ENCODE results near the gene RAET1E. TPM values are rescaled to one million over a fixed set of nuclear protein-coding genes. Genes with fewer than 3 reads are reported as not detected.

The RAET1E gene
- total and polyA plus RNA-seq, 2 donors (not counting 1 experiment from before 2014, with no cell fraction given): not detected

- TF ChIP-seq EZH2 (IDR thresholded peaks at IDR 0.05; ENCODE audit: borderline replicate concordance, insufficient read depth, low read depth, low read length, poor library complexity, severe bottlenecking): no peak
- TF ChIP-seq, protein P1, sequence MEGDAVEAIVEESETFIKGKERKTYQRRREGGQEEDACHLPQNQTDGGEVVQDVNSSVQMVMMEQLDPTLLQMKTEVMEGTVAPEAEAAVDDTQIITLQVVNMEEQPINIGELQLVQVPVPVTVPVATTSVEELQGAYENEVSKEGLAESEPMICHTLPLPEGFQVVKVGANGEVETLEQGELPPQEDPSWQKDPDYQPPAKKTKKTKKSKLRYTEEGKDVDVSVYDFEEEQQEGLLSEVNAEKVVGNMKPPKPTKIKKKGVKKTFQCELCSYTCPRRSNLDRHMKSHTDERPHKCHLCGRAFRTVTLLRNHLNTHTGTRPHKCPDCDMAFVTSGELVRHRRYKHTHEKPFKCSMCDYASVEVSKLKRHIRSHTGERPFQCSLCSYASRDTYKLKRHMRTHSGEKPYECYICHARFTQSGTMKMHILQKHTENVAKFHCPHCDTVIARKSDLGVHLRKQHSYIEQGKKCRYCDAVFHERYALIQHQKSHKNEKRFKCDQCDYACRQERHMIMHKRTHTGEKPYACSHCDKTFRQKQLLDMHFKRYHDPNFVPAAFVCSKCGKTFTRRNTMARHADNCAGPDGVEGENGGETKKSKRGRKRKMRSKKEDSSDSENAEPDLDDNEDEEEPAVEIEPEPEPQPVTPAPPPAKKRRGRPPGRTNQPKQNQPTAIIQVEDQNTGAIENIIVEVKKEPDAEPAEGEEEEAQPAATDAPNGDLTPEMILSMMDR (IDR thresholded peaks at IDR 0.05): no peak
- ChIA-PET CTCF (interaction anchor here (1.4 to 2.4 kb wide), 2 partner anchors 88 to 90 kb away, joined by 6 to 10 read pairs; no protein-coding TSS in a partner anchor), POLR2A (no interaction called here)
- ATAC-seq (ENCODE audit: low read depth) (no peak), DNase-seq (no peak)
- Histone ChIP-seq H3K27ac (ENCODE audit: low read length in 2 of 2) (no peak overlapping the region), H4K20me1 (ENCODE audit: control insufficient read depth, insufficient read depth, low read length, poor library complexity, severe bottlenecking) (no peaks in the 10 kb centered on the region), H3K9ac (ENCODE audit: low read length) (peak overlapping the region; percentile 66), H3K4me2 (replicated peaks; ENCODE audit: low read depth, low read length, poor library complexity, severe bottlenecking) (peak overlapping the region; percentile 95), H3K79me2 (ENCODE audit: control insufficient read depth, insufficient read depth, low read length) (no peaks in the 10 kb centered on the region), H2AFZ (ENCODE audit: insufficient read depth, low read depth, low read length, poor library complexity, severe bottlenecking) (peak overlapping the region; percentile 41), H3K27me3 (replicated peaks in 1 of 4; ENCODE audit: control extremely low read depth in 1 of 4, control insufficient read depth in 3 of 4, insufficient read depth in 4 of 4, low read length in 3 of 4) (peaks cover 0 to 72% (median 44%) of the 10 kb centered on the region in 4 experiments), H3K9me3 (ENCODE audit: control extremely low read depth in 1 of 3, control insufficient read depth in 2 of 3, insufficient read depth in 1 of 3, low read length in 2 of 3) (peaks cover 0 to 32% (median 0%) of the 10 kb centered on the region in 3 donors), H3K4me1 (ENCODE audit: control insufficient read depth in 2 of 2, insufficient read depth in 2 of 2, low read length in 2 of 2) (peaks cover 29 to 32% of the 10 kb centered on the region in 2 donors), H3K36me3 (replicated peaks in 1 of 2; ENCODE audit: control extremely low read depth in 1 of 2, control insufficient read depth in 1 of 2, extremely low read depth in 1 of 2, insufficient read depth in 2 of 2, low read length in 1 of 2) (no peaks in the 10 kb centered on the region), H3K4me3 (ENCODE audit: control extremely low read depth in 1 of 5, extremely low read depth in 1 of 5, insufficient read depth in 1 of 5, low read depth in 2 of 5, low read length in 4 of 5) (peak overlapping the region in 4 of 5 experiments; percentile 16 to 70 (median 52))
- H3K9me3 Mint-ChIP-seq (ENCODE audit: insufficient read depth): no peaks in the 10 kb centered on the region
- 22% methylated on average over 24 of the region's 33 CpGs for WGBS (ENCODE audit: insufficient coverage)
- intact Hi-C loops (cut with micrococcal nuclease): loop anchor here (2.0 kb wide), 1 partner anchor 59 kb away; the partner anchor contains the start of gene LRP11
- H3K4me3 Mint-ChIP-seq: peak overlapping the region; percentile 94
- H3K27ac Mint-ChIP-seq: peak overlapping the region; percentile 64
- H3K27me3 Mint-ChIP-seq: peaks cover 85% of the 10 kb centered on the region
- peaks cover 36% of the 10 kb centered on the region for H3K4me1 Mint-ChIP-seq
These were observed 25.5 kb upstream of the RAET1E start for GRCh38 chr6:149923327-149923986.

Data from B cell (primary cell).